ENCODE data around the gene CHKA. TPM values are rescaled to one million over a fixed set of nuclear protein-coding genes. Genes with fewer than 3 reads are reported as not detected.
A peak's percentile ranks its signal among the peaks of the same experiment; 100 is the strongest.

CHKA gene
- total RNA-seq, 1 donor from 2014 or later = 10.6 TPM

DNA sequence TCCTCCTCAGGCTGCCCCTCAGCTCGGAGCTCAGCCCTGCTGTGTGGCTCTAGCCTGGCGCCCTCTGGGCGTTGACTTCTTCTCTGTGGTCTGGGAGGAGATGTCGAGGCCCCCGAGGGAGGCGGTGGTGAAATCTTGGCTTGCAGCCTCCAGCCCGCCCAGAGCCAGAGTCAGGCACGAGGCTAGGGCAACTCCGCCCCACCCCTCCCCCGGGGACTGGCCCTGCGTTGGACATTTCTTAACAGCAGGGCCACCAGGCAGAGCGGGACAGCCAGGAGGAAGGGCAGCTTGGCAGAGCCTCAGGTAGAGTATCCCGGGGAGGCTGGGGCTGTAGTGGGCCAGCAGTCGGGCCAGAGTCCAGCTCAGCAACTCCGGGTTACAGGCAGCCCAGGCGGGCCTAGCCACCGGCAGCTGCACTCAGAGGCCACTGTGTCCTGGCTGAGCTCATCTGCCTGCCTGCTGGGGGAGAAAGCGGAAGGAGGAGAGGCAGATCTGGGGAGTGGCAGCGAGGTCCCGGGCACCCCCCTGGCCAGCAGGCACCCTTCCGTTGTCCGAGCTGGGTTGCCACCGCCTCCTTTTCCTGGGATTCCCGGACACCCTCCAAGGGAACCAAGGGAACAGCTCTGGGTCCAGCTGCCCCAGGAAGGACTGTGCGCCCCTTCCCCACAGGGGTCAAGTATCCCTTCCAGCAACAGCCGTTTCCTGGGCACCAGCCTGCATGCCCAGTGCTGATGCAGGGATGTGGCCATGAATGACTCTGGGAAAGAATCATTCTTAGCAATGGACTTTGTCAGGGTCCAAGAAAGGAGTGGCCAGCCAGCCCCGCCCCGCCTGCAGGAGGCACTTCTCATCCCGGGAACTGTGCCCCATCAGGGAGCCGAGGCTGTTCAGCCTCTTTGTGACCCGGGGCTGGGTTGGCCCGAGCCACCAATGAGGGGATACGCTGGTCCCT is 110.8 kb downstream of the CHKA start, which contains the start of gene ALDH3B1:
Gene ALDH3B1 (plus strand): TSS at position 238 of the 952 bp plus-strand sequence. CDS start 4,971 bp downstream, outside the sequence.
- intact Hi-C loops (cut with micrococcal nuclease) = no loop called here
- peak; percentile 89 for ATAC-seq

GRCh38 chr11:68009391-68010089 is 111.6 kb downstream of the CHKA start:
- intact Hi-C loops (cut with micrococcal nuclease) = no loop called here

More for the DNA sequence above, 110.8 kb downstream of the CHKA start, which contains the start of gene ALDH3B1:
- DNase-seq = peak; percentile 94

DNA sequence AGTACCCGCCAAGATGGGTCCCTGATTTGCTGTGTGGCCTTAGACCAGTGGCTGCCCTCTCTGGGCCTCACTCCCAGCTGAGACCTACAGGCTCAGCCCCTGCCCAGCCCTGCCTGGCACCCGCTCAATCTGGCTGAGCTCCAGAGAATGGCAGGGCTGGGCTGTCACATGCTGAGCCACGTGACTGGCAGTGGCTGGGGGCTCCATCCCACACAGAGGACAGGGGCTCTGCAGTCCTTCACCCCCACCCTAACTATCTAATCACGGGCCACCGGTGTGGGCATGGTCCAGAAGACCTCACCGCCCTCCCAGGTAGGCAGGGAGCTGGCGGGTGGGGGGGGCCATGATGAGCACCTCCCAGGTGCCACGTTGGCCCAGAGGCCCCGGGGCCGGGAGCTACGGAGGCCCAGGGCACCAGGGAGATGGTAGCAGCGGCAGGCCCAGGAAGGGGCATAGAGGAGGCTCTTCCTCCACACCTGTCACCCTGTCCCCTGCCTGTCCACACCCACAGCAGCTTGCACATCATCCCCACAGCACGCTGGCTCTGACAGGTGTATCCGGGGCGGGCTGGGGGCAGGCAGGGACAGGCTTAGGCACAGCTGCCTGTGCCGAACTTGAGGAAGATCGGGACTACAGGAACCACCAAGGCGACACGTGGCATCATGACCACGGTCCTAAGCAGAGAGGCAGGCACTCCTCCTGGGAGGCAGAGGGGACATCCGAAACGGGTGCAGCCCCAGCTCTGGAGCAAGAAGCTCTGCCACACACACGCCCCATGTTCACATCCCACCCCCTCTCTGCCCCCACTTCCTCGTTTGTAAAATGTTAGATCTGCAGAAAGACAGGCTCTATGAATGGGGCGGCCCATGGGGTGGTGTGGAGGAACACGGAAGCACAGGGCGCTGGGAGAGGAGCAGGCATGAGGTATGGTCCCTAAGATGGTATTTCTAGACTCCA is 112.5 kb downstream of the CHKA start:
- peak; percentile 4 for ATAC-seq
- intact Hi-C loops (cut with micrococcal nuclease) = no loop called here
- DNase-seq = peak; percentile 58

More at GRCh38 chr11:68009391-68010089, 111.6 kb downstream of the CHKA start:
- ATAC-seq = no peak
- DNase-seq = no peak

DNA sequence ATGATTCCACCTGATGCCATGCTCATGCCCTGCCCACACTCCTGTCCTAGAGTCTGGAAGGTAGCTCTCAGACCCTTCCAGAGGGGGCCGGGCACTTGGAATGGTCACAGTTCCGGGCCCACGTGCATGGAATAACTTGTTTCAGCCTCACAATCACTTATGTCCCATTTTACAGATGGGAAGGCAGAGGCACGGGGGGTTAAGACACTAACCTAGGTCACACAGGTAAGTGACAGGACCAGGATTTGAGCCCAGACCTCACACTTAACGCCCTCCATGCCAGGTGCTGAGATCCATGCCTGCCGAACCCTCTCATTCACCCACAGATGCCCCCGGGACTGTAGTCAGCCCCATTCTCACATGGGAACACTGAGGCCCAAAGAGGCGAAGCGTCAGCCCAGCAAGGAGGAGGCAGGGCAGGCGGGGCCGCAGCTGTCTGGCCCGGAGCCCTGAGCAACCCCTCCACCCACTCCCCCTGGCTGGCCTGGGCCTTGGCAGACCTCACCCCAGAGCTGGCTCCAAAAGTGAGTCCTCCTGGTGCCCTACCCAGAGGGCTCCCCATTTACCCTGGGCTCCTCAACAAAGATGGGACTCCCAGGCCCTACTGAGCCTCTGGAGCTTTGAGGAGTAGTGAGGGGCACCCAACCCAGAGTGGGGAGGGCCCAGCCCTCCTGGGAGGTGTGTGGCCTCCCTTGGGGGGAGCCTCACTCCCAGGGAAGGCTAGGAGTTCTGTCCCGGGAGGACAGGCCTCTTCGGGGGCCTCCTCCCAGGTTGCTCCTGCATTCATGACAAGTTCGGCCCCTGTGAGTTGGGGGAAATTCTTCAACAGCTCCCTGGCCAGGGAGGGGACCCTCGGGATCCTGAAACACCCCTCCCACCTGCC is 113.4 kb downstream of the CHKA start:
- ATAC-seq = no peak
- intact Hi-C loops (cut with micrococcal nuclease) = no loop called here
- DNase-seq = no peak

- intact Hi-C loops (cut with micrococcal nuclease) = no loop called here
Measured at GRCh38 chr11:68006606-68007166, 114.5 kb downstream of the CHKA start.

GRCh38 chr11:68004551-68005335 is 116.4 kb downstream of the CHKA start:
- ATAC-seq (no peak), DNase-seq (no peak)
- intact Hi-C loops (cut with micrococcal nuclease) = no loop called here

More at GRCh38 chr11:68006606-68007166, 114.5 kb downstream of the CHKA start:
- ATAC-seq = no peak
- DNase-seq = no peak

GRCh38 chr11:68003846-68004550 is 117.2 kb downstream of the CHKA start, which contains the start of gene UNC93B1:
Gene UNC93B1, minus strand, starts transcription at chr11:68004097. Its CDS starts 54 bp downstream, at chr11:68004043.
- DNase-seq = peak; percentile 96
- peak; percentile 91 for ATAC-seq
- intact Hi-C loops (cut with micrococcal nuclease) = no loop called here

GRCh38 chr11:68002938-68003845 is 118.0 kb downstream of the CHKA start:
- intact Hi-C loops (cut with micrococcal nuclease) = no loop called here
- peak; percentile 68 for DNase-seq
- ATAC-seq = peak; percentile 45

Small RNA genes lying within 50 kb of the gene (microRNA-seq; reads per million reads assigned to microRNA genes)
- gene MIR4691 (ENCODE audit: borderline number of aligned reads) = not detected
- not detected for gene MIR6753 (ENCODE audit: borderline number of aligned reads)
- not detected for gene MIR7113 (ENCODE audit: borderline number of aligned reads)

Other genes with a start within 250 kb of the CHKA start
- gene UNC93B1, start 117.3 kb downstream of the CHKA start, total RNA-seq = 7.6 TPM
- 4.9 TPM for gene ALDH3B1, start 111.1 kb downstream of the CHKA start, total RNA-seq
- 514 TPM for gene NDUFS8, start 90.7 kb downstream of the CHKA start, total RNA-seq
- 25.8 TPM for gene TCIRG1, start 82.4 kb downstream of the CHKA start, total RNA-seq
- gene KMT5B, start 91.9 kb upstream of the CHKA start, total RNA-seq = 30.4 TPM
- 23.9 TPM for gene C11orf24, start 150.6 kb upstream of the CHKA start, total RNA-seq
- 64.8 TPM for gene LRP5, start 191.2 kb upstream of the CHKA start, total RNA-seq